ENCODE measurements around the gene CACNA2D3. TPM values are rescaled to one million over a fixed set of nuclear protein-coding genes. Genes with fewer than 3 reads are reported as not detected.
"Not testable (repeated sequence)": the region's sequence is repeated elsewhere in the genome, so short reads cannot be mapped to it uniquely, and the experiment has no call there.

Gene CACNA2D3
- total RNA-seq, 1 experiment from 2014 or later: 6.1 TPM

- no peak for DNase-seq (ENCODE audit: low read depth)
- in situ Hi-C loops (cut with HindIII; ENCODE audit: low pct_unique_long_range_greater_than_20kb, low sequenced_read_pairs): no loop called here
Measured at GRCh38 chr3:54963641-54964040, 841.3 kb downstream of the CACNA2D3 start.

GRCh38 chr3:54964081-54964480, 841.7 kb downstream of the CACNA2D3 start:
- in situ Hi-C loops (cut with HindIII; ENCODE audit: low pct_unique_long_range_greater_than_20kb, low sequenced_read_pairs): no loop called here

GRCh38 chr3:54965746-54966145, 843.4 kb downstream of the CACNA2D3 start:
- in situ Hi-C loops (cut with HindIII; ENCODE audit: low pct_unique_long_range_greater_than_20kb, low sequenced_read_pairs): no loop called here
- no peak for DNase-seq (ENCODE audit: low read depth)

More at GRCh38 chr3:54964081-54964480, 841.7 kb downstream of the CACNA2D3 start:
- no peak for DNase-seq (ENCODE audit: low read depth)

GRCh38 chr3:54966979-54967378, 844.6 kb downstream of the CACNA2D3 start:
- no peak for DNase-seq (ENCODE audit: low read depth)
- in situ Hi-C loops (cut with HindIII; ENCODE audit: low pct_unique_long_range_greater_than_20kb, low sequenced_read_pairs): no loop called here

GRCh38 chr3:54967731-54968161, 845.4 kb downstream of the CACNA2D3 start:
- no peak for DNase-seq (ENCODE audit: low read depth)
- in situ Hi-C loops (cut with HindIII; ENCODE audit: low pct_unique_long_range_greater_than_20kb, low sequenced_read_pairs): no loop called here

GRCh38 chr3:54968546-54969172, 846.3 kb downstream of the CACNA2D3 start:
- no peak for DNase-seq (ENCODE audit: low read depth)
- in situ Hi-C loops (cut with HindIII; ENCODE audit: low pct_unique_long_range_greater_than_20kb, low sequenced_read_pairs): no loop called here

GRCh38 chr3:54969652-54970051, 847.3 kb downstream of the CACNA2D3 start:
- in situ Hi-C loops (cut with HindIII; ENCODE audit: low pct_unique_long_range_greater_than_20kb, low sequenced_read_pairs): no loop called here
- no peak for DNase-seq (ENCODE audit: low read depth)

- in situ Hi-C loops (cut with HindIII; ENCODE audit: low pct_unique_long_range_greater_than_20kb, low sequenced_read_pairs): no loop called here
- DNase-seq (ENCODE audit: low read depth): no peak
Measured at GRCh38 chr3:54970895-54971294, 848.5 kb downstream of the CACNA2D3 start.

GRCh38 chr3:54977439-54977838, 855.1 kb downstream of the CACNA2D3 start:
- in situ Hi-C loops (cut with HindIII; ENCODE audit: low pct_unique_long_range_greater_than_20kb, low sequenced_read_pairs): no loop called here
- no peak for DNase-seq (ENCODE audit: low read depth)

- DNase-seq (ENCODE audit: low read depth): not testable (repeated sequence)
Measured at GRCh38 chr3:54977946-54978345, 855.6 kb downstream of the CACNA2D3 start.

GRCh38 chr3:54982807-54983206, 860.5 kb downstream of the CACNA2D3 start:
- in situ Hi-C loops (cut with HindIII; ENCODE audit: low pct_unique_long_range_greater_than_20kb, low sequenced_read_pairs): no loop called here
- no peak for DNase-seq (ENCODE audit: low read depth)

More at GRCh38 chr3:54977946-54978345, 855.6 kb downstream of the CACNA2D3 start:
- in situ Hi-C loops (cut with HindIII; ENCODE audit: low pct_unique_long_range_greater_than_20kb, low sequenced_read_pairs): not testable (repeated sequence)

GRCh38 chr3:54983266-54984099, 861.1 kb downstream of the CACNA2D3 start:
- in situ Hi-C loops (cut with HindIII; ENCODE audit: low pct_unique_long_range_greater_than_20kb, low sequenced_read_pairs): no loop called here

GRCh38 chr3:54985856-54986255, 863.5 kb downstream of the CACNA2D3 start:
- no peak for DNase-seq (ENCODE audit: low read depth)
- in situ Hi-C loops (cut with HindIII; ENCODE audit: low pct_unique_long_range_greater_than_20kb, low sequenced_read_pairs): no loop called here

More at GRCh38 chr3:54983266-54984099, 861.1 kb downstream of the CACNA2D3 start:
- DNase-seq (ENCODE audit: low read depth): no peak

- DNase-seq (ENCODE audit: low read depth): no peak
- in situ Hi-C loops (cut with HindIII; ENCODE audit: low pct_unique_long_range_greater_than_20kb, low sequenced_read_pairs): no loop called here
Measured at GRCh38 chr3:54986294-54986693, 863.9 kb downstream of the CACNA2D3 start.

- DNase-seq (ENCODE audit: low read depth): no peak
- in situ Hi-C loops (cut with HindIII; ENCODE audit: low pct_unique_long_range_greater_than_20kb, low sequenced_read_pairs): no loop called here
Measured at GRCh38 chr3:54987719-54988118, 865.4 kb downstream of the CACNA2D3 start.

- DNase-seq (ENCODE audit: low read depth): no peak
- in situ Hi-C loops (cut with HindIII; ENCODE audit: low pct_unique_long_range_greater_than_20kb, low sequenced_read_pairs): no loop called here
Measured at GRCh38 chr3:54988302-54988837, 866.0 kb downstream of the CACNA2D3 start.

- DNase-seq (ENCODE audit: low read depth): peak; percentile 13
- in situ Hi-C loops (cut with HindIII; ENCODE audit: low pct_unique_long_range_greater_than_20kb, low sequenced_read_pairs): no loop called here
Measured at GRCh38 chr3:54988838-54989630, 866.7 kb downstream of the CACNA2D3 start.

- in situ Hi-C loops (cut with HindIII; ENCODE audit: low pct_unique_long_range_greater_than_20kb, low sequenced_read_pairs): no loop called here
- peak; percentile 2 for DNase-seq (ENCODE audit: low read depth)
Measured at GRCh38 chr3:54994111-54994513, 871.8 kb downstream of the CACNA2D3 start.
